C1 segment of cervical spinal cord (tissue), 14 donors: Measurements from ENCODE around the gene STRIT1.

ENCODE experiments used
- DNase-seq, 14 donors: peaks; one replicate each; lab custom pipeline; 2025; lab: John Stamatoyannopoulos, UW

Gene STRIT1

DNA sequence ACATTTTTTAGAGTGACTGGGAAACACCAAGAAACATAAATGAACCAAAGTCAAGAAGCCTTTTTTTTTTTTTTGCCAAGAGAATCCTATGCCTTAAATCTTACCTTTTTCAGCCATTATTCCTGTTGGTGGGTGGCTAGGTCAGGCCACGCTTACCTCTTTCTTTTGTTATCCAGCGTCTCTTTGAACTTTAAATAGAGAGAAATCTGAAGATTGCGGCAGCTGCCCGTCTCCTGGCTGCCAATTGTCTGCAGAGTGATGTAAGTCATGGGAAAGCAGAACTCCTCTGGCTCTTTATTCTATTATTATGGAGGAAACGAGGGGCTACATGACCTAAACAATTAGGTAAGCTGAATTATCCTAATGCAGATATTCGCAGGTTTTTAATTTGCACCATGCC lies at the start of gene STRIT1:
STRIT1 (minus strand) TSS at position 168 of the 400 bp plus-strand sequence.
- DNase-seq = no peak

DNA sequence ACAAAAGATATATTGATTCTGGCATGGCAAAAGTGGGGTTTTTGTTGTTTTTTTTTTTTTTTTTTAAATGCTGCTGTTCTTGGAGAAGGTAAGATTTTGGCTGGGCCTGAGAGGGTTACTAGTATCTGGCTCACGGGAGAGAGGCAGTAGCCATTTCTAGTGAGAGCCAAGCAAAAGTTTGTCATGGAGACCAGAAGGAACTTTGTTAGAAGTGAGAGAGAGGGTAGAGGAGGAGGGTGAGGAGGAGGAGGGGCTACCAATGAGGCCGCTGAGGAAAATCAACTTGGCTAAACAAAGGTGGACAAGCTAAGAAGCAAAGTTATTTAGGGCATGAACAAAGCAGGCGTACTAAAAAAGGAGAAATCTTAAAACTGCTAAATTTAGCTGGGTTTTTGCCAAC lies 48.9 kb upstream of the STRIT1 start:
- peak in 1 of 14 donors; percentile 28 for DNase-seq

DNA sequence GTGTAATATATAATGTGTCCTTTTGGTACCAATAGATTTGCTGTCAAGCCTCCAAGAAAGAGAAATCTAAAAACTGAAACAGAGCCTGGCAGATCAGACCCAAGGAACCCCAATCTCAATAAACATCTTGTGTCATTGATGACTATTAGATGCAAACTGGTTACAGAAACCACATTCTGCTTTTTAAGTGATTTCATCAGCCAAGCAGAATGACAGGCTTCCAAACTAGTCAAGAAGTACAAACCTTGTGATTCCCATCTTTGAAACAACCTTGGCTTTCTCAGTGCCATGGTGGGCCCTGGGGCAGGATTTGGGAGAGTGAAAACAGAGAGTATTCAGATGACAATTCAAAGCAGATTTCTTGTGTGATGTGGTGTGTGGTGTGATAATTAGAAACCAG lies 45.6 kb upstream of the STRIT1 start:
- no peak for DNase-seq

DNA sequence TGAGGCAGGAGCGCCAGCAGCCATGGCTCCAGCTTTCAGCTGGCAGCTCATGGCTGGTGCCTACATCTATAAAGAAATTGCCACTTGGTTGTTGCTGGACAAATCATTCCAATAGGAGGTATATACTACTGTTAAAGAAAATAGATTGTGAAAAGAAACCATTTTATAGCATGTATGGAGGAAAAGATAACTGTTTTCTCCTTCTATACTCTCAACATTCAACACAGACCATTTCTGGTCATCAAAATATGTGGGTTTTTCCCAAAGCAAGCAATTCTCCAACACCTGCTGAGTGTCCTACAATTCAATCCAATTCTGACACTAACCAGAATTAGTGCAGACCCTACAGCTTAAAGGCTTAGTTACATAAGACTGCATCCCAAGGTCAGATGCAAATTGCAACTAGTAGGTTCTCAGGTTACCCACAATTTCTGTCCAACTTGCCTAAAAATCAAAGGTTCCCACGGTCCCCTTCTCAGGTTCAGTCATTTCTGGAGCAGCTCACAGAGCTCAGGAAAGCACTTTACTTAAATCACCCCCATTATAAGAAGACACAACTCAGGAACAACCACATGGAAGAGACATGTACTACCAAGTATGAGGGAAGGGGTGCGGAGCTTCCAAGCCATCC lies 42.4 kb upstream of the STRIT1 start:
- DNase-seq = no peak

DNA sequence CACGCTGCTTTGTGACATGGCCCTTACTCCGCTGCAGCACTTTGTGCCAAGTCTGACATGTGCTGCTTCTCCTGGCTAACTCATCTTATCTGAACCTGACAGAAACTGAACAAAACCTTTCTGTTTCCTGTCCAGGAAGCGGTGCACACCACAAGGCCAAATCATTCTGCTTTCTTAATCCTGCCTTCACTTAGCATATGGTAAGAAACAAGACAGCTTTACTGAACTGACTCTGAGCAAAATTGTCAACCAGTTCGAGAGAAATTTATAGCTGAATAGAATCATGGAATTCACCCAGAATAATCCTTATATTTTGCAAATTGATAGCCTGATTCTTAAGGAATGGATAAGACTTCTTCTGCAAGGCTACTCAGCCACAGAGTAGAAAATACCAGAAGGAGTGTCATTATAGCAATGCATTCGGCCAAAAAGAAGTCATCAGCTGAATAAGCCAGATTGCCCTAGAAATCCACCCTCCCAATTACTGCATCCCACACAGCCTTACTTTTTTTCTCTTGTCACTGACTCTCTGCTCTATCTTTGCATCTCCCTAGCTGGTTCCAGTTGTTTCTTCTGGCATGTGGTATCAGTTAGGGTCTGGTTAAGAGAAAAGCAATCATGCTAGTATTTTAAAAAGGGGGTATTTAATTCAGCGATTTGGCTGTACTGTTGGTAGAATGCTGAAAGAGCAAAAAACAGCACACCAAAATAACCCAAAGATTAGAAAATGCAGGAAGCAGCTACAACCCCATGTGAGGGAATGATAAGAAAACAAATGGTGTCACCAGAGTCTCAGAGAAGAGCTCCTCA lies 41.6 kb upstream of the STRIT1 start:
- DNase-seq = no peak

DNA sequence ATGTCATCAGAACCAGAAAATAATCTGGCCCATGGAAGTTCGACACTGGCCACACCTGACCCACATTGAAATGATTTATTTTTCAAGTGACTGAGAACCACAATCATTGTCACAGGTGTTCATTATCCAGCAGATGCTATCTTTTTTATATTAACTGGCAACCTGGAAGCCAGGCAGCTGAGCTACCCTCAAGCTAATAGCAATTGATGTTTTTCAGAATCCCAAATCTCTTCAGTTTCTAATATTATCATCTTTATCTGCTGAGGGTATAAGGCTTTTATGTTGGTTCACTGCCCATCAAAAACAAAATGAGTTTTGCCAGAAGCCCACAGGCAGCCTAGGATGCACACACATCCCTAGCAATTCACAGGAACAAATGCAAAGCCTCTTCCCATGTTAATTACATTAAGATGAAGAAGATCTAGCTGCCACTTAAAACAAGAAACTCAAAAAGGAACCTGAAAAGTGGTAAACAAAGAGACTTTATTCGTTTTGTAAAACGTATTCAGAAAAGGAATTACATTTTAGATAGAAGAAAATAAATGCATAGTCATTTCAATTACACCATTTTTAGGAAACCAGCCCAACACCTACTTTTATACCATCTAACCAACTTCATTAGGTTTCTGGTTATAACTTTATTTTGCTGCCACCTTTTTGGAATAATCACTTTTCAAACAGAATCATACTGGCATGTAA lies 40.9 kb upstream of the STRIT1 start:
- DNase-seq = no peak

DNA sequence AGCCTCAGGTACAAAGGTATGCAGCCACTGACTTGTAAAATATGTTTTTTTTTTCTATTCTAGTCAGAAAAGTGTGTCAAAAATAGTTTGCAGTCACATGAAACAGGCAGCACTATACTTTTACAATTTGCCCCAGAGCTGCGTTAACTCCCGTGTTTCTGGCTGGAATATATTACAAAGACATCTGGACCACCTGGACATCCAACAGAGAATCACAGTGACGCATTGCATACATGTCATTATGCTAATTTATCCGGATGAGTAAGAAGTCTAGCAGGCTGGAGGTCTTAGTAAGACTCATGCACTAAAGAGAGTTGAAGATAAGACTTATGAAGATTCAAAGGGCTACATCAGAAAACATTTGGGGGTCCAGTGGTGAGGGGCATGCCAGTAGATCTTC lies 39.2 kb upstream of the STRIT1 start:
- DNase-seq = no peak

DNA sequence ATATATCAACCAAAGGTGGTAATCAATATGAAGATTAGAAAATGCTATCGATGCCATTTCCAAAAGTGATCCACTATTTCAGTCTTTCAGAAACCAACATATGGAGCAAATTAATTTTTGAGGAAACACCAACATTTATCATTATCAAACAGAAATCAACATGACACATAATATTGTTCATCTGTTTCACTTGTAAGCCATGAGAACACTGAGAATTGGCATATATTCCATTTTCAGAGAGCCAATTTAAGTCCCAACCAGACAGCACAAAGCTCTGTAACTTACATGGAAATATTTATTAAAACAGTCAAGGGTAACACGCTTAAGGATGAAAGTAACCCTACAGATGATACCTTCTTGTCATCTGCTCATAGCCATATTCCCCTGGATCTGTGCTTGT lies 37.6 kb upstream of the STRIT1 start:
- no peak for DNase-seq

DNA sequence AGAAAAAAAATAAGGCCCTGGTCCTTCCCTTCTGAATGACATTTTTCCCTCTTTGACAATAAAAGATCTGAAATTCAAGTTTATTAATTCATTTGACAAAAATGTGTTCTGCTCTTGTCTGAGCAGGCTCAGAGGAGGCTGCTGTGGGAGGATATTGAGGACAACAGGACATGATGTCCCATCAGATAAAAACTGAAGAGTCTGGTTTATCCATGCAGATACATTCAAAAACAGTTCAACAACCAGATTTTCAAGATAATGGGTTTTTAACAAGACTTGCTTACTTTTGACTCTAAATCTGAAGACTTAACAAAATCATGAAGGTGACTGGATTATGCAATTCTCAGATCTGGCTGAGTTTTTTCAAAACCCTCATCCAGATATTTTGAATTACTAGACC lies 36.9 kb upstream of the STRIT1 start:
- no peak for DNase-seq

DNA sequence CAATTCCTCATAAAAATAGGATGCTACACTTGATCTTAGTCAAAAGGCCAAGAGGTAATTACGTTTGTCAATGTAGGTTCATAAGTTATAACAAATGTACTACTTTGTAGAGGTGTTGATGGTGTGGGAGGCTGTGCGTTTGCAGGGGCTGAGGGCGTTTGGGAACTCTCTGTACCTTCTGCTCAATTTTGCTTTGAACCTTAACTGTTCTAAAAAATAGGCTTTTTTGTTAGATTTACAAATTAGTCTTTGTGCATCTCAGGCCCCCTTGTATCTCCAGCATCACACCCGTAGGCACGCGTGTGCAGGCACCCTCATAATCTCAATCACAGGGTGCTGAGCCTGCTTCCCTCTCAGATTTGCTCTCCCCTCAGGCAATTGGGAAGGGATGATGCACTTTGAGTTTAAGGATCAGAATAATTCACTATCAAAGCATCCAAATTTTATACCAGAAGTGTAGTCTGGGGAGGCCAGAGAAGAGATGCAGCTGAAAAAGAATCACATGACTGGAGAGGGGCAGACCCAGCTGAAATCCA lies 36.1 kb upstream of the STRIT1 start:
- DNase-seq = no peak

DNA sequence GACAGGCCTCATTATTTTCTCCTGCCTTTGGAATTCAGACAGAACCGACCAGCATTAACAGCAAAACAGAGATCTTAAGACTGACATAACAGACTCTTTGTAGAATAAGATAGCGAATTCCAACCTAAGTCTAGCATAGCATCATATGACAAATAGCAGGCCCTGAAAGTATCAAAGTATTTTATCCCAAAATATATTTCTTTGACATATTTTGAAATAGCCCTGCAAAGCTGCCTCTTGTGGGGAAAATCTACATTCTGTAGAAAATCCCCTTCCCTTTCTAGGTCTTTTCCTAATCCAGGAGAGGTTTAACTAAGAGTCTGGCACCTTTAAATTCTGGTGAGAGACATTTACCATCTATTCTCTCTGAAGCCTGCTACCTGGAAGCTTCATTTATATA lies 34.4 kb upstream of the STRIT1 start:
- DNase-seq = no peak

DNA sequence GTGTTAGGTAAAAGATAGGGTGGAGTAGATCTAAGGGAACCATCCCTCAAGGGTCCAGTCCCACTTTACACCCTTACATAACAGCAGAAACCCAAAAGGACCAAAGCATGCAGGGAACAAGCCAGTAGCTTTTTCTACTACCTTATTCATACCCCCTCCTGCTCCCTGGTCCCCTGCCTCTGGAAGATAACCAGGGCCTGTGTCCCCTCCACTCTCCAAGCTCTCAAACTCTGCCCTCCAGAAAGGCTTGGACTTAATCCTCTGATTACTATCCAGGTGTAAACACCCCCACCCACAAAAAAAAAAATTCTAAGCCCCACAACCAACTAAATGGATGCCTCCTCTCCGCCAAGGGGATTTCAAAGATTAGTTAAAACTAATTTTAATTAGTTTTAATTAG lies 33.9 kb upstream of the STRIT1 start:
- DNase-seq = no peak

DNA sequence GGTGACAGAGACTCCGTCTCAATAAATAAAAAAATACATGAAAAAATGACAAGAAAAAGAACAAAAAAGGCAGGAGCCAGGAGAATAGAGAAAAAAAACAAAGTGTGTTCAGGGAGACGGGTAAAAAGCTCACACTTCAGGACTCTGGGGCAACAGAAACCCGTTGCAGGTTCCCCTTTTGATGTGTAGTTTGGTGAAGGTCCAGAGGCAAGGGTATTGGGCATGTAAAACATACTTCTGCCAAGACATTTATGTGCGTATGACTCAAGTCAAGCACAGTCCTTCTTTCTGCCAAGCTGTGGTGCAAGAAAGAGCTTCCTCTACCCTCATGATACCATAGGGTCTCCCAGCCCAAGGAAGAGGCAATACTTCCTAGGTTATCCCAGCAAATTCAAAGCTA lies 33.4 kb upstream of the STRIT1 start:
- no peak for DNase-seq

DNA sequence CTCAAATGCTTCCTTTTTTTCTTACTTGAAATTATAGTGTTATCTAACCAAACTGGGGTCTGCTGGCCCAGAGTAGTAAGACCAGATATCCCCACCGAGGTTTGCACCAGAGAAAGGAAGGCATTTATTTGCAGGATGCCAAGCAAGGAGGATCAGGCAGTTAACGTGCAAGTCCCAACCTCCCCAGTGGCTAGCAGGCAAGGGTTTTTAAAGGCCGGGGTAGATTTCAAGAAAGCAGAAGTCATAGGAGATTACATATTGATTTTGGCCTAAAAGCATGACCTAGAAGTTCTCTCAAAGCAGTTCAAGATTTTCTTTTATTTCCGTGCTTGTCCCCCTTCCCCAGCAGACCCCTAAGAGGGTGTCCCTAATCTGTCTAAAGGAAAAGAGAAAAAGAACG lies 32.8 kb upstream of the STRIT1 start:
- DNase-seq = no peak

DNA sequence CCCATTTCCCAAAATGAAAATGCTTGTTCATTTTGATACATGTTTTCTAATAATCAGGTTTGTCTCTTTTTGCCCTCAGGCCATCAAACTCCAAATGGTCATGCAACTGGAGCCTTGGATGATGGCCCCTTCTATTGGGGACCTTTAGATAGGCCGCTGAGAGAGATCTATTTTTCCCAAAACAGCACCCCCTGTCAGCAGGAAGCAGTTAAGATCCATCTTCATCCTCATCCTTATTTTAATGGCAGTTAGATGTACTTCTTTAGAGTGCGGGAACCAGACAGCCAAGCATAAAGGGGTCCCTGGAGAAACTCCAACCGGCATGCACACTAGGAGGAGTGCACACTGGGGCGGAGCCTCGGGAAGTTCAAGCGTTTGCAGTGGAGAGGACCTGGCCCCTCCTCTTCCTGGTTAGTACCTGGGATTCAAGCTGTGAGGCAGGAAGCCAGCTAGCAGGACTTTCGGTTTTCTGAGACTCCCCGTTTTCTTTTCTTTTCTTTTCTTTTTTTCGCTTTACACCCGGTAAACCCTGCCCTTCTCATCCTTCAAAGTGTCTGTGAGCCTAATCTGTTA lies 31.9 kb upstream of the STRIT1 start:
- no peak for DNase-seq

DNA sequence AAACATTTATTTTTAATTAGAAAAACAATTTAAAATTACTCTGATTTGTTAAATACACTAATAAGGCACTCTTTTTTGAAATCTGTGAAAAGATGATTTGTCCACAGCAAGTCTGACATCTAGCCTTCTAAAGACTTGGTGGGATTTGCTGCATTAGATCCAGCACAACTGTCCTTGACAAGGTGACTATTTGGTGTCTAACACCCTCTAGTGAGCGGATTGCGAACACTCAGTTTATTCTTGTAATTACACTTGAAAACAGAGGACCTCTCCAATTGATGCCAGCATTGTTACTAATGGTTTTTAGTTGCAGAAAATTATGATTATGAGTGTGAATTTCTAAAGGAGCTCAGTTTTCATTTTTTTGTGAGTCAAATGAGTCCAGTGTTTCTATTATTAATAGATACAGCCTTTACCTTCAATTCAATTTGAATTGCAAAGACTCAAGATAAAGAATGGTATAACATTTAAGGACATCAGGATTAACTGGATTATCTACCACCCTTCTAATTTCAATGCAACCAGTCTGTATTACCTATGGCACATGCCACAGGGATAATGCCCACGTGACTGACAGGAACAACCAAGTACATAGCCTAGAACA lies 29.7 kb upstream of the STRIT1 start:
- peak in 1 of 14 donors; percentile 58 for DNase-seq

DNA sequence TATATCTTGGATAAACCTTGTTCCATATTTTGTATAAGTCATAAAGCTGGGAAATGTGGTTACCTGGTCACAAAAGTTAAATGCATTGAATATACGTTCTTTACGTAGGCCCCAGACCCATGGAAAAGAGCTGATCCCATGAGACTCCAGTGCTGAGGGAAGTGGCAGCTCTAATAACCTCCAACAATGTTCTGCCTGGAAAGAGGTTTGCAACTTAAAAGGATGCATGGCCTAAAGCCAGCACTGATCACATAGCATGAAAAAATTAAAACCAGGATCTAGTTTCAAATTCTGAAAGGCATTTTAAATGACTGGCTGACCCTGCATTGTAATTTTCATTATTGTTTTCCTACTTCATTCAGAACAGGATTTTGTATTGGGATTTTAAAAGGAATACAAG lies 27.9 kb upstream of the STRIT1 start:
- no peak for DNase-seq

DNA sequence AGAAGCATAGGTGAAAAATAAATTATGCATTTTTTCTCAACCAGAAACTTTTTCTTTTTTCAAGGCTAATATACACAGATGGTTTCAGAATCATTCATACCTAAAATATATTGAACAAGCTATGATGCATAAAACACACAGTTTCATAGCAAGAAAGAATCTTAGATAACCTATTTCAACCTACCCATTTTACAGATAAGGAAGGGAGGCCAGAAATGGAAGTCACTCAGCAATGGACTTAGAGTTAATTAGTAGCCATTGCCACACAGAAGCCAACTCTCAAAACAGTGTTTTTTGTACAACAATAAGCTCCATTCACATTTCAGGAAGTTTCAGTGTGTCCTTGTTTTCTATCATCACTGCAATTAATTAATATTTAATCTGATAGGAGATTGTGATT lies 27.5 kb upstream of the STRIT1 start:
- DNase-seq = no peak

DNA sequence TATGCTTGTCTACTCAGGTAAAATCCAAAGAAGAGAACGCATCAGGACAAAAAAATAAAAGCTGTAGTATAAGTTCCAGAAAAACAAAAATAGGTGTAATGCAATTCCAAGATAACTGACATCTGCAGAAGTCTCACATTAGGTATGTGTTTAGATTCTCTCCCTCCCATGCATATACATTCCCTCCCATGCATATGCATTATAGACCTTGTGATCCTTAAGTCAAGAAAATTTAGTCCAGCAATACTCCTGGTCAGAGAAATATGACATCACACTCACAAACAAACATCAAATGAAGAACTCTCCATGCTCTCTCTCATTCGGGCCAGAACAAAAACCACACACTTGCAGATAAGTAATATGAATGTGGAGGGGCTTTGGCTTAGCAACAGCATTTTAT lies 25.3 kb upstream of the STRIT1 start:
- no peak for DNase-seq

DNA sequence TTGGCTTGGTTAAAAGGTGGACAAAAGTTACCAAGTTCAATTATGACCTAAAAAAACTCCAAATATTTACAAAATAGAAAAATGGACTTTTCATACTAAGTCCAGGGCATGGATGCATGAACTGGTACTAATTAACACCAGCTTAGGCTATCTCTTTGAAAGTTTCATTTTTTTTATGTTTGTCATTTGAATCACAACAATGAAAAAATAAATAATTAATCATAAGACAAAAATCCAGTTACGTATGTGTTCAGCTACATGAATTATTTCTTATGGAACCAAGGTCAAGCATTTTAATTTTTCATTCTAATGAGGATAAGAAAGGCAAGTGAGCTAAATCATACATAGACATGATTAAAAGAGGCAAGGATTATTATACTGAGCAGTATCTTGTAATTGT lies 23.7 kb upstream of the STRIT1 start:
- DNase-seq = no peak

DNA sequence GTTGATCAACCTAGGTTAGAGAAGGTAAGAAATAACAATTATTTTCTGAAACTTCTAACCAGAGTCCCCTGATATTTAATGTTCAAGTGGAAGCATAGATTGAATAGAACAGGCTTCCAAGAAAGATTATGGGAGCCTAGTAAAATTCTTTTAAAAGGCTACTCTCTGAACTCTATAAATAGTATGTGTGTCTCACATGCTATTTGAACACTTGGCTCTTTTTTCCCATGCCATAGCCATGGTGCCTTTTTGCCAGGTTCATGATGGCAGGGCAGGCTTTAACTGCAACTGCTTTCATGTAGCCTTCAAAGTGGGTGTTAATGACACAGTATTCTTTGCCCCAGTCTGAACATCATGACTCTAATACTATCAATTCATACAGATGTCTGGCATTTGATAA lies 22.9 kb upstream of the STRIT1 start:
- DNase-seq = no peak

DNA sequence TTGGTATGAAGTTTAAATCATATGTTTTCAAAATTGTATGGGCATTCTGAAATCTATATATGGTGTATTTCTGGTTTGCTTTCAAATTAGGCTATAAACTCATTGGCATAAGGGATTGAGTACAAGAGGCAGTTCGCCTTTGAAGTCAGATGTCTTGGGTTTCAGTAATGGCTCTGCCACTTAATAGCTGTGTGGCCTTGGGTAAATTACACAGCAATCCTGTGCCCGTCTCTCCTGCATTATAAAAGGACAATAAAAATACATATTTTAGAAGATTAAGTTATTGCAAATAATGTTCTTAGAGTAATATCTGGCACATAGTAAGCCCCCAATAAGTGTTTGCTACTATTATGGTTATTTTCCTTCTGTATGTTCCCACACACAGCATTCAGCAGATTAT lies 20.4 kb upstream of the STRIT1 start:
- no peak for DNase-seq
